ENCODE measurements around the gene UBE2D2. TPM values are rescaled to one million over a fixed set of nuclear protein-coding genes. Genes with fewer than 3 reads are reported as not detected.

The UBE2D2 gene
- total RNA-seq, 1 donor from 2014 or later, result 152 TPM

- TF ChIP-seq, protein P1, sequence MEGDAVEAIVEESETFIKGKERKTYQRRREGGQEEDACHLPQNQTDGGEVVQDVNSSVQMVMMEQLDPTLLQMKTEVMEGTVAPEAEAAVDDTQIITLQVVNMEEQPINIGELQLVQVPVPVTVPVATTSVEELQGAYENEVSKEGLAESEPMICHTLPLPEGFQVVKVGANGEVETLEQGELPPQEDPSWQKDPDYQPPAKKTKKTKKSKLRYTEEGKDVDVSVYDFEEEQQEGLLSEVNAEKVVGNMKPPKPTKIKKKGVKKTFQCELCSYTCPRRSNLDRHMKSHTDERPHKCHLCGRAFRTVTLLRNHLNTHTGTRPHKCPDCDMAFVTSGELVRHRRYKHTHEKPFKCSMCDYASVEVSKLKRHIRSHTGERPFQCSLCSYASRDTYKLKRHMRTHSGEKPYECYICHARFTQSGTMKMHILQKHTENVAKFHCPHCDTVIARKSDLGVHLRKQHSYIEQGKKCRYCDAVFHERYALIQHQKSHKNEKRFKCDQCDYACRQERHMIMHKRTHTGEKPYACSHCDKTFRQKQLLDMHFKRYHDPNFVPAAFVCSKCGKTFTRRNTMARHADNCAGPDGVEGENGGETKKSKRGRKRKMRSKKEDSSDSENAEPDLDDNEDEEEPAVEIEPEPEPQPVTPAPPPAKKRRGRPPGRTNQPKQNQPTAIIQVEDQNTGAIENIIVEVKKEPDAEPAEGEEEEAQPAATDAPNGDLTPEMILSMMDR (IDR thresholded peaks at IDR 0.05), result peak; percentile 56
- Mint-ChIP-seq H3K36me3 (ENCODE audit: low read depth) (peaks cover 20% of the 10 kb centered on the region), H3K4me3 (no peak overlapping the region)
These were observed 72.3 kb downstream of the UBE2D2 start for GRCh38 chr5:139633295-139634027.

DNA sequence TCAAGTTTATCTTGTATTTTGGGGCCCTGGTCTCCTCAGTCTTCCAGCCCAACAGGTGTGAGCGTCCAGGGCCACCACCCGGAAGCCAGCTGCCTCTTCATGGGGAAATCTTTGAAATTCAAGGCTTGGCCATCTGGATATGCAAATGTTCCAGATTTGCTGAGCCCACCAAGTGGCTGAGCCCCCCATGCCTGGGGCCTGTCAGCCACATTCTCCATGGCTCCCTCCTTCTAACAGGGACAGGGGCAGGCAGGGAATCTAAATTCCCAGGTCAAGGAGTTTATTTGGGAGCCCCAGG lies 72.8 kb downstream of the UBE2D2 start:
- H3K27ac Mint-ChIP-seq, result peak overlapping the region; percentile 97
- POLR2A ChIA-PET, result interaction anchor here (0.9 to 9.3 kb wide), 7 partner anchors 16 to 132 kb away, joined by 3 to 772 read pairs (median 71); partner anchors contain the start of gene CXXC5

More at GRCh38 chr5:139633295-139634027, 72.3 kb downstream of the UBE2D2 start:
- Mint-ChIP-seq H3K4me1 (peaks cover 53% of the 10 kb centered on the region), H3K9me3 (no peaks in the 10 kb centered on the region), H3K27ac (peak overlapping the region; percentile 97), H3K27me3 (no peaks in the 10 kb centered on the region)
- intact Hi-C loops (cut with micrococcal nuclease), result loop anchor here (1.0 to 5.0 kb wide), 6 partner anchors 57 to 231 kb away; no protein-coding TSS in a partner anchor
- ChIA-PET CTCF (interaction anchor here (0.7 to 9.1 kb wide), 41 partner anchors 9 to 335 kb away, joined by 3 to 325 read pairs (median 5); partner anchors contain the start of genes CXXC5 and DNAJC18), POLR2A (interaction anchor here (0.5 to 9.3 kb wide), 9 partner anchors 17 to 132 kb away, joined by 3 to 772 read pairs (median 5); partner anchors contain the start of gene CXXC5)
- peak; percentile 63 for DNase-seq
- ATAC-seq (ENCODE audit: low read depth), result peak; percentile 15

GRCh38 chr5:139634541-139634940 lies 73.4 kb downstream of the UBE2D2 start:
- DNase-seq (no peak), ATAC-seq (ENCODE audit: low read depth) (no peak)
- Mint-ChIP-seq H3K4me1 (peaks cover 64% of the 10 kb centered on the region), H3K27me3 (no peaks in the 10 kb centered on the region), H3K27ac (peak overlapping the region; percentile 97), H3K4me3 (no peak overlapping the region), H3K9me3 (no peaks in the 10 kb centered on the region), H3K36me3 (ENCODE audit: low read depth) (peaks cover 11% of the 10 kb centered on the region)
- TF ChIP-seq, protein P1 (IDR thresholded peaks at IDR 0.05), result no peak
- ChIA-PET POLR2A (interaction anchor here (0.6 to 9.3 kb wide), 10 partner anchors 16 to 131 kb away, joined by 3 to 772 read pairs (median 64); partner anchors contain the start of gene CXXC5), CTCF (interaction anchor here (1.0 to 9.1 kb wide), 26 partner anchors 10 to 334 kb away, joined by 3 to 325 read pairs (median 7); partner anchors contain the start of genes CXXC5 and DNAJC18)
- intact Hi-C loops (cut with micrococcal nuclease), result loop anchor here (5.0 kb wide), 1 partner anchor 117 kb away; no protein-coding TSS in a partner anchor

More for the DNA sequence above, 72.8 kb downstream of the UBE2D2 start:
- peaks cover 17% of the 10 kb centered on the region for H3K36me3 Mint-ChIP-seq (ENCODE audit: low read depth)
- TF ChIP-seq, protein P1 (IDR thresholded peaks at IDR 0.05), result no peak
- H3K27me3 Mint-ChIP-seq, result no peaks in the 10 kb centered on the region
- CTCF ChIA-PET, result interaction anchor here (0.7 to 9.1 kb wide), 39 partner anchors 10 to 335 kb away, joined by 3 to 325 read pairs (median 6); partner anchors contain the start of genes CXXC5 and DNAJC18
- DNase-seq (no peak), ATAC-seq (ENCODE audit: low read depth) (no peak)
- peaks cover 58% of the 10 kb centered on the region for H3K4me1 Mint-ChIP-seq
- H3K4me3 Mint-ChIP-seq, result no peak overlapping the region
- intact Hi-C loops (cut with micrococcal nuclease), result loop anchor here (5.0 kb wide), 1 partner anchor 117 kb away; no protein-coding TSS in a partner anchor
- no peaks in the 10 kb centered on the region for H3K9me3 Mint-ChIP-seq

GRCh38 chr5:139635191-139635590 lies 74.1 kb downstream of the UBE2D2 start:
- peaks cover 70% of the 10 kb centered on the region for H3K4me1 Mint-ChIP-seq
- TF ChIP-seq, protein P1 (IDR thresholded peaks at IDR 0.05), result no peak
- peaks cover 5% of the 10 kb centered on the region for H3K36me3 Mint-ChIP-seq (ENCODE audit: low read depth)
- peak overlapping the region; percentile 97 for H3K27ac Mint-ChIP-seq
- ChIA-PET CTCF (interaction anchor here (1.1 to 9.1 kb wide), 22 partner anchors 8 to 333 kb away, joined by 3 to 325 read pairs (median 6); partner anchors contain the start of gene CXXC5), POLR2A (interaction anchor here (0.6 to 9.3 kb wide), 17 partner anchors 15 to 229 kb away, joined by 3 to 772 read pairs (median 6); partner anchors contain the start of genes CXXC5 and UBE2D2)
- peak overlapping the region; percentile 79 for H3K4me3 Mint-ChIP-seq
- intact Hi-C loops (cut with micrococcal nuclease), result no loop called here
- no peak for DNase-seq
- ATAC-seq (ENCODE audit: low read depth), result no peak
- no peaks in the 10 kb centered on the region for H3K9me3 Mint-ChIP-seq
- no peaks in the 10 kb centered on the region for H3K27me3 Mint-ChIP-seq

Measured in activated B cell treated with CpG ODN at 0.5 μM for 24 hours (primary cell).